Ecto neural progenitor cell (in vitro differentiated cells): Measurements from ENCODE around the gene CA4.
A peak's percentile ranks its signal among the peaks of the same experiment; 100 is the strongest.
"Not testable (repeated sequence)": the region's sequence is repeated elsewhere in the genome, so short reads cannot be mapped to it uniquely, and the experiment has no call there.

ENCODE experiments used
- DNase-seq: peaks from one replicate; pipeline ENCODE4 v3.0.0-alpha.2; 2018; ENCODE audit warnings: low spot score

CA4 gene

GRCh38 chr17:60149691-60150582 lies at the start of gene CA4:
Gene CA4 (plus strand): TSS chr17:60149973. CDS start chr17:60150035, 62 bp downstream.
- peak; percentile 80 for DNase-seq

GRCh38 chr17:60100577-60100976 lies 49.2 kb upstream of the CA4 start:
- not testable (repeated sequence) for DNase-seq

GRCh38 chr17:60102015-60102631 lies 47.6 kb upstream of the CA4 start:
- DNase-seq: not testable (repeated sequence)

GRCh38 chr17:60102632-60103096 lies 47.1 kb upstream of the CA4 start:
- DNase-seq: no peak

- no peak for DNase-seq
Measured at GRCh38 chr17:60103957-60104356, 45.8 kb upstream of the CA4 start.

GRCh38 chr17:60106340-60107059 lies 43.3 kb upstream of the CA4 start:
- no peak for DNase-seq

- DNase-seq: no peak
Measured at GRCh38 chr17:60107526-60108257, 42.1 kb upstream of the CA4 start.

GRCh38 chr17:60108309-60108708 lies 41.5 kb upstream of the CA4 start:
- DNase-seq: not testable (repeated sequence)

- DNase-seq: no peak
Measured at GRCh38 chr17:60108712-60109111, 41.1 kb upstream of the CA4 start.

- DNase-seq: no peak
Measured at GRCh38 chr17:60109161-60109560, 40.6 kb upstream of the CA4 start.

- peak; percentile 10 for DNase-seq
Measured at GRCh38 chr17:60110586-60110985, 39.2 kb upstream of the CA4 start.

- not testable (repeated sequence) for DNase-seq
Measured at GRCh38 chr17:60111661-60112060, 38.1 kb upstream of the CA4 start.

GRCh38 chr17:60115364-60115763 lies 34.4 kb upstream of the CA4 start:
- not testable (repeated sequence) for DNase-seq

- not testable (repeated sequence) for DNase-seq
Measured at GRCh38 chr17:60116196-60116595, 33.6 kb upstream of the CA4 start.

- not testable (repeated sequence) for DNase-seq
Measured at GRCh38 chr17:60119162-60119561, 30.6 kb upstream of the CA4 start.

GRCh38 chr17:60119807-60120748 lies 29.7 kb upstream of the CA4 start:
- not testable (repeated sequence) for DNase-seq

GRCh38 chr17:60127068-60128064 lies 22.4 kb upstream of the CA4 start:
- DNase-seq: no peak

GRCh38 chr17:60128171-60128859 lies 21.5 kb upstream of the CA4 start:
- DNase-seq: peak; percentile 27

GRCh38 chr17:60129164-60129563 lies 20.6 kb upstream of the CA4 start:
- no peak for DNase-seq
